GM12872 (cell line): ENCODE data around the gene CLCN6.
A peak's percentile ranks its signal among the peaks of the same experiment; 100 is the strongest.

Source experiments
- CTCF ChIP-seq: IDR thresholded peaks from 3 replicates; pipeline ENCODE4 v1.5.1; 2011; ENCODE audit warnings: low read depth, mild to moderate bottlenecking, low read length, moderate library complexity; ENCODE audit not compliant: insufficient read depth

Gene CLCN6

GRCh38 chr1:11857164-11857851 is 51.3 kb downstream of the CLCN6 start:
- TF ChIP-seq CTCF: no peak

DNA sequence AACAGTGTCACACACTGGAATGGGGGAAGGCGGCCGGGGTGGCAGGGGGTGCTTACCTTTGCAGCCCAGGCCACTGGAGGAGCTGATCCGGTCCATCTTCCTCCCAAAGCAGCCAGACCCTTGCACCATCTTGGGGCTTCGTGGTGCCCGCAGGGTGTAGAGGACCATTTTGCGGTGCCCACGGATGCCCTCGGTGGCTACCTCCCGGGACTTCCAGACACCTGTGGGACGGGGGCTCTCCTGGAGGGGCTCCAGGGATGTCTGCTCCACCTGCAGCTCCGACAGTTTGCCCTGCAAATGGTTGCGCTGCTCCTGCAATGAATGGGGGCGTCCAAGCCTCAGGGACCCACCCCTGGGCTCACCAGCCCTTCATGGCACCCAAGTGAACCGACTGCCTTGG is 52.2 kb downstream of the CLCN6 start:
- no peak for TF ChIP-seq CTCF

- no peak for TF ChIP-seq CTCF
Measured at GRCh38 chr1:11858613-11858967, 52.6 kb downstream of the CLCN6 start, which contains the start of gene NPPB. NPPB (minus strand) TSS chr1:11858945; CDS start chr1:11858833, 112 bp downstream.

DNA sequence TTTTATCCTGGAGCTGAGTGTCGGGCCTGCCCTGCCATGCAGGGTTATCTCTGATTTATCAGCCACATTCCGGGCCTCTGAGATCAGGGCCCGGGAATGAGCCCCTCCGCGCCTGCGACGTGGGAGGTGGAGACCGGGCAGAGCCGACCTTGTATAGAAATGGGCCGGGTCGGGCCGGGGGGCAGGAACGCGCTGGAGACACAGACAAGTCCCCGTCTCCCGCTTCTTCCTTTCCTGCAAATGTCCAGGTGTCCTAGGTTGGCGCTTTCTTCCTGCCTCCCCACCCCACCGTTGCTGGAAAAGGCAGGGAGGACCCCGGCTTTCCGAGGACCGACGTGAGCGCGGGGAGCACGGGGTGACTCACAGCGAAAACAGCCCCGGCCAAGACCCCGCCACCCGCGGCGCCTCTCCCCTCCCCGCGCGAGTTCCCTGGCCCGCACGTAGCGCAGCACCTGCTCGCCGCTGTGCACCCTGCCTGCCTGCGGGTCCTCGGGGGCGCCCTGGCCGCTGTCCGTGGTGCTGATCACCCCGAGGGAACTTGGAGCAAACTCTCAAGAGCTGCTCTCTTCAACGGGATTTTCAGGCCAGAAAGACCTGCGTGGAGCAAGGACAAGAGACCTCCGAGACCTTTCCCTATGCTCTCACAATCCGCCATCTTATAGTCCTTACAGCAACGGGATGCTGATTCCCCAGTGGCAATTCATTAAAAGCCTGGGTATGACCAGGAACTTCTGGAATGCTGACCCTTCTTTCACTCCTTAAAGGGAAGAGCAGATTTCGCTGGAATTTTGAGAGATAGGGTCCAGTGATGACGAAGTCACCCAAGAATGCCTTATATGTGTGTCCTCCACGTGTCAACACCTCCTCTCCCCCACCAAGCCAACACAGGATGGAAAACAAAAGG is 53.2 kb downstream of the CLCN6 start:
- peak; percentile 43 for TF ChIP-seq CTCF

DNA sequence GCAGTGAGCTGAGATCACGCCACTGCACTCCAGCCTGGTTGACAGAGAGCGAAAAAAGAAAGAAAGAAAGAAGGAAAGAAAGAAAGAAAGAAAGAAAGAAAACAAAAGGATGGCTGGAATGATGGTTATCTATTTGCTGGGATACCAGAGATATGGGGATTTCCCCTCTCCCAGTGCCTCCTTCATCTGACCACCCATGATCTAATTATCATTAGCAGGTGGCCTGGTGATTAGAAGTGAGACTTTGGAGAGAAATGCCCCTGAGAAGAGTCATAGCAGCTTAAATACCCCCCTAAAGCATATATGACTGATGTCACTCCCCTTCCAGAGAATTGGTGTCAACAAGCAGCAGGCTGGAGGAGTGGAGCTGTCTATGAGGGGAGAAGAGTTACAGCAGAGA is 54.1 kb downstream of the CLCN6 start:
- TF ChIP-seq CTCF: no peak

- no peak for TF ChIP-seq CTCF
Measured at GRCh38 chr1:11860587-11860986, 54.6 kb downstream of the CLCN6 start.

DNA sequence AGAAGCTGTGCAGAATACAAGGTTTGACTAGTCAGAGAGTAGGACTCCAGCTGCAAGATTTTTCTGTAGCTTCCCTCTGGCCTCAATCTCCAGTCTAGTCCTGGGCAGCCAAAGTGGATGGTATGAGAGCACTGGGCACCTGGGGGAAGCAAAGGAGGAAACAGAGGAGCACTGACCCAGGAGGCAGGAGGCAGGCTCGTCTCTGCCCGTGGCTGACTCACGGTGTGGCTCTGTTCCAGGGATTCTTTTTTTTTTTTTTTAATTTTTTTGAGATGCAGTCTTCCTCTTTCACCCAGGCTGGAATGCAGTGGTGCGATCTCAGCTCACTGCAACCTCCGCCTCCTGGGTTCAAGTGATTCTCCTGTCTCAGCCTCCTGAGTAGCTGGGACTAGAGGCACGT is 56.9 kb downstream of the CLCN6 start:
- TF ChIP-seq CTCF: no peak
